Right ventricle myocardium superior (tissue), 1 donor: ENCODE results near the gene CTNND2. TPM values are rescaled to one million over a fixed set of nuclear protein-coding genes. Genes with fewer than 3 reads are reported as not detected.

Source experiments
- ATAC-seq: fragments of 200-7000 bp; cut with Tn5 transposase; one replicate; pipeline ENCODE4 v1.9.1; 2020; ENCODE audit warnings: mild to moderate bottlenecking; ENCODE audit not compliant: poor library complexity
- DNase-seq: peaks from one replicate; pipeline ENCODE4 v3.0.0-alpha.2; 2020
- intact Hi-C: fragments of 100-400 bp; cut with DNase I; formaldehyde crosslinking; loops from one replicate; pipeline ENCODE4 v1.11.2; 2022
- total RNA-seq: library from RNA; stranded (reverse); fragmentation: NEBNext Ultra II Directional; extraction: Animal tissue kit (Norgen Biotek cat#: 25700); gene quantifications from one replicate; pipeline ENCODE4 v1.2.1, GENCODE V29; 2021
- donor health status: DM: no; HTN: yes; CAD: no; lungs with severe emphysema.

Gene CTNND2
- total RNA-seq, 1 donor from 2014 or later = 1.7 TPM

DNA sequence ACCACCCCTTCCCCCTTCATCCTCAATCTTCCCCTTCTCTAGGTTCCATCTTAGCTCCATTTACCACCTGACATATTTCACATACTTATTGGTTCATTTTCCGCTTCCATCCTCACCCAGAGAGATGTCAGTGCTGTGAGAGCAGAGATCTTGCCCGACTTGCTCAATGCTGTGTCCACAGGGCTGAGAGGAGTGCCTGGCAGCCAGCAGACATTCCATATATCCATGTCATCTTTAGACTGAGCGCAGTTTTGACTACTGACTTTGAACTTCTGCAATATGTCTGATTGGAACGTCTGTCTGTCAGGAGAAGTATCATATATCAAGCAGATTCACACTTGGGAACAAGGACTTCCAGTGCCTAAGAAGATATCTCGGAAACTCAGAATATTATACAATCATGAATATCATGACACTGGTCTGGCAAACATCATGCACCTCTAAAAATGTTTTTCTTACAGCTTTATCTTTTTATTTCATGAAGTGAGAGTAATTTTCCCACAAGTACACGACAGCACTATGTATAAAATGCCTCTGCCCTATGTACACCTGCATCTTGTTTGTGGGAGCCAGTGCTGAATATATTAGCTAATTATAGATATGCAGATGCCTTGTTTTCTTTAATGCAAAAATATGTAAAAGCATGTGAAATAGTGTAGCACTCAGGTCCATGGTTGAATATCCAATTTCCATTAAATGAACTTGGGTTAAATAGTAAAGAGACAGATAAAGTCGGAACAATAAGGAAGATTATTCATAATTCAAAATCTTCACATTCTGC, 689.2 kb downstream of the CTNND2 start:
- intact Hi-C loops = no loop called here
- no peak for DNase-seq
- no peak for ATAC-seq

- intact Hi-C loops = no loop called here
- ATAC-seq (no peak), DNase-seq (no peak)
Observed at GRCh38 chr5:11212706-11213105, 691.5 kb downstream of the CTNND2 start.

DNA sequence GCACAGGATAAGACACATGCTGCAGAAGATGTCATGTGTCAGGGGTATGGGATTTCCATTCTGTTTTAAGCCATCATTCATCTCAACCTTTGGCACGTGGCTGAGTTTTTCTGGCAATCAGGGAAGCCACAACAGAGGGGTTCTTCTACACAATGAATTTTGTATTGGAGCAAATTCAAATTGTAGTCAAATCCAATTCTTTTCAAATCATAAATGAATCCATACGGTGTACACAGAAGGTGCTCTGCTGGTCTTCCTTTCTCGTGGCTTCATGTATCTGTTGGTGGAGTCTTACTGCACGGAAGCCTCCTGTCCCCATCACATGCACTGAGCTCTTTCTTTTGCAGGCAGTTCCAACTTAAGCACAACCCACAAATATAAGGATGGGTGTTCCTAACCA, 706.5 kb downstream of the CTNND2 start:
- DNase-seq = no peak
- intact Hi-C loops = no loop called here
- ATAC-seq = no peak

- DNase-seq (no peak), ATAC-seq (no peak)
- intact Hi-C loops = no loop called here
Observed at GRCh38 chr5:11191673-11192072, 712.6 kb downstream of the CTNND2 start.

- DNase-seq (no peak), ATAC-seq (no peak)
- intact Hi-C loops = no loop called here
Observed at GRCh38 chr5:11182441-11183080, 721.7 kb downstream of the CTNND2 start.

DNA sequence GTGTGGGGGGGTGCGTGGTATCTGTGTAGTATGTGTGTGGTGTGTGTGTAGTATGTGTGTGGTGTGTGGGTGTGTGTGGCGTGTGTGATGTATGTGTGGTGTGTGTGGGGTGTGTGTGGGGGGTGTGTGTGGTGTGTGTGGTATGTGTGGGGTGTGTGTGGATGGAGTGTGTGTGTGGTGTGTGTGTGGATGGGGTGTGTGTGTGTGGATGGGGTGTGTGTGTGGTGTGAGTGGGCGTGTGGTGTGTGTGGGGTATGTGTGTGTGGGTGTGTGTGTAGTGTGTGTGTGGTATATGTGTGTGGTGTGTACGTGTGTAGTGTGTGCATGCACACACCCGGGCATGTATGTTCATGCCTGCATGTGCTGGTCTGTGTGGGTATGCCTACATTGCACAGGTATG, 722.3 kb downstream of the CTNND2 start:
- intact Hi-C loops = no loop called here
- no peak for ATAC-seq

GRCh38 chr5:11180890-11181289, 723.4 kb downstream of the CTNND2 start:
- ATAC-seq = no peak

More for the DNA sequence above, 722.3 kb downstream of the CTNND2 start:
- DNase-seq = no peak

GRCh38 chr5:11177999-11178711, 726.1 kb downstream of the CTNND2 start:
- intact Hi-C loops = loop anchor here (10.0 kb wide), 1 partner anchor 483 kb away; no protein-coding TSS in a partner anchor

More at GRCh38 chr5:11180890-11181289, 723.4 kb downstream of the CTNND2 start:
- DNase-seq = no peak
- intact Hi-C loops = no loop called here

GRCh38 chr5:11174591-11174990, 729.7 kb downstream of the CTNND2 start:
- no peak for ATAC-seq
- intact Hi-C loops = loop anchor here (10.0 kb wide), 1 partner anchor 480 kb away; no protein-coding TSS in a partner anchor
- no peak for DNase-seq

More at GRCh38 chr5:11177999-11178711, 726.1 kb downstream of the CTNND2 start:
- ATAC-seq (no peak), DNase-seq (no peak)

GRCh38 chr5:11172484-11172883, 731.8 kb downstream of the CTNND2 start:
- intact Hi-C loops = loop anchor here (10.0 kb wide), 1 partner anchor 478 kb away; no protein-coding TSS in a partner anchor
- DNase-seq (no peak), ATAC-seq (no peak)

DNA sequence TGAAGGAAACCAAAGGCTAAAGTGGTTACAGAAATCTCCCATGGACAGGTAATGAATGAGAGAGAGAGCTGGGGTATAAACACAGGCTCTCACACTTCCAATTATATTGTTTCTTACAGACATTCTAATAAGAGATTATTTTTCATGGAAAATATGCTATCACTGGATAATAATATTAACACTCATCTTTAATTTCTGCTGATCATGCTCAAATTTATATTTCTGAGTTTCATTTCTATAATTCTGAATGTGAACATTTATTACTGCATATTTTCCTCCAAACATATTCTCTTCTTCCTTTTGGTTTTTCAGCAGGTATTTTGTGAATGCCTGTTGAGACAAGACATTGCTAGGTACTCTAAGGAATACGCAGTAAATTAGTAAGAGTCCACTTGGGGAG, 733.0 kb downstream of the CTNND2 start:
- ATAC-seq (no peak), DNase-seq (no peak)
- intact Hi-C loops = loop anchor here (10.0 kb wide), 1 partner anchor 476 kb away; no protein-coding TSS in a partner anchor

DNA sequence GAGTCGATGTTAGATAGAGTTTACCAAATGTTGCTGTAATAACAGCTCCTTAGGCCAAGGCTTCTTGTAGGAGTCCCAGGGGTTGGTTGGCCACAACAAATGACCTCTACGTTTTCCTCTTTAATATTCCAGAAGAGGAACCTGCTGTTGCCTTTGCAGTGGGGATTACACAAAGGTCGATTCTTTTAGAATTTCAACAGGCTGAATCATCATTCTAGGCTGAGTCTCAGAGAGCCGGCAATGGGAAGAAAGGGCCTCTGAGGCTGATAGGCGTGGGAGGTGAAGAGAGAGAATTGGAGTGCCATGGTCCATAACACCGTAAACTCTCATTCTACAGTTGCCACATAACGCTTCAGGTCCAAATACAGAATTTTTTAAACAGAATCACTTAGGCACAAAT, 737.3 kb downstream of the CTNND2 start:
- no peak for DNase-seq
- no peak for ATAC-seq
- intact Hi-C loops = no loop called here

DNA sequence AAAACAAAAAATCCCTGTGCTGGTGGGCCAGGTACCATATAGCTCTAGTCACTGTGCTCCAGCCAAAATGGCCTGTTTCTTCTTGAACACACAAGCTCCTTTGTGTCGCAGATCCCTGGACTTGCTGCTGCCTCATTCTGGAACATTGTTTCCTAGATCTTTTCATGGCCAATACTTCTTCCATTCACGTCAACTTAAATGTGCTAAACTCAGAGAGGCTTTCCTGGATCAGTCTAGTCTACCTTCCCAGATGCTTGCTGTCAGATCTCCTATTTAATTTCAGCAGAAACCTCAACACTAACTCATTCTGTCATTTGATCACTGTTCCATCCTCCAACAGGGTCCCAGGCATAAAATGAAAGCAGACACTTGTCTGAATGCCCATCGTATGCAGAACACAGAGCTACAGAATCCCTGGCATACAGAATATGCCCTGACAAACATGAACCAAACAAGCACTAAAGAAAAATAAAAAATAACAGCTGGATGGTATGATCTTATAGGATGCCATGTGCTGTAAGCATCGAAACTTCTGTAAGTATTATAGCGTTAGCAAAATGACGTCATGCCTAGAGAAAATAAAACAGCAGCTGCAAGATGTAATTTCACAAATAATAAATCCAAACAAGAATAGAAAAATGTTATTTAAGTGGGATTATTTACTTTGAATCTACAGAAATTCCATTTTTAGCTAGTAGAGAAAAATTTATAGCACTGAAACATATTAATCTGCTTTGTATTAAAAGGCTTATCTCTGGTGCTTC, 739.5 kb downstream of the CTNND2 start:
- intact Hi-C loops = no loop called here

GRCh38 chr5:11157132-11157531, 747.1 kb downstream of the CTNND2 start:
- intact Hi-C loops = no loop called here
- DNase-seq (no peak), ATAC-seq (no peak)

More for the DNA sequence above, 739.5 kb downstream of the CTNND2 start:
- ATAC-seq (no peak), DNase-seq (no peak)

DNA sequence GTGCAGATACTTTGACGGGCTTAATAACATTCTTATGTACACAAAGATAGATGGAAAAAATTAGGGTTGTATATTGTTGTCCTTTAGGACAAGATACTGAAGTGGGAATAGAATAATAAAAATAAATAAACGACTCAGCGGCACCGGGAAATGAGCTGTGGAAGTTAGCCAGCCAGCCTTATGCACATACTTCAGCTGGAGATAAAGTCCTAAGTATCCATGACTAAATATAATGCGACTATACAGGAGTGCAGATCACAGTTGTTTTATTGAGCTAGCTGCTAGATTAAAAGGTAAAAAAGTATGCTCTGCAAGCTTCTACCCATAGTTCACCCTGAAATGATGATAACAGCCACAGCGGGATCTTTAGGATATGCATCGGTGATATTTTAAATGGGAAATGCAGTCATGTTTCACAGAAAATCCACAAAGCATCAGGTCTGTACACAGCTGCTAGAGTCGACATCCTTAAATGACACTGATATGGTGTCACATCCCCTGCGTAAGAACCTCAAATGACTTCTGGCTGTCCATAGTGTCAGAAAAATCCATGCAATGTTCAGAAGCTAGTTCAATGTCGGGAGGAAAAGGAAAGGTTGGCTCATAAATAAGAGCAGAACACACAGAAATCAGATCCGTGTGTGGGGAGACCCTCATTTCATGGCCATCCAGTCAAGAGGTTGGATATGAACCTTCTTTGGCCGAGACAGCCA, 750.4 kb downstream of the CTNND2 start:
- peak; percentile 85 for ATAC-seq
- no peak for DNase-seq
- intact Hi-C loops = no loop called here

- ATAC-seq = no peak
- DNase-seq = no peak
- intact Hi-C loops = no loop called here
Observed at GRCh38 chr5:11152368-11152767, 751.9 kb downstream of the CTNND2 start.

- DNase-seq = no peak
- intact Hi-C loops = no loop called here
- no peak for ATAC-seq
Observed at GRCh38 chr5:11150976-11151375, 753.3 kb downstream of the CTNND2 start.
